Naive thymus-derived CD4-positive, alpha-beta T cell (primary cell): ENCODE data around the gene MMD. TPM values are rescaled to one million over a fixed set of nuclear protein-coding genes. Genes with fewer than 3 reads are reported as not detected.
A peak's percentile ranks its signal among the peaks of the same experiment; 100 is the strongest.

Experiments used
- ATAC-seq: fragments of 150-1000 bp; cut with Tn5 transposase; 2 replicates; pipeline ENCODE4 v1.10.0; 2021; ENCODE audit warnings: mild to moderate bottlenecking, moderate library complexity
- CTCF ChIA-PET: fragments of 350-600 bp; sonication (Branson Sonifier 250); formaldehyde crosslinking; loops from one replicate; lab custom pipeline; 2021; ENCODE audit warnings: antibody characterized with exemption; lab: Charles Lee
- POLR2A ChIA-PET: fragments of 350-600 bp; sonication (Branson Sonifier 250); formaldehyde crosslinking; loops from one replicate; lab custom pipeline; 2021; ENCODE audit warnings: antibody characterized with exemption, inconsistent platforms; lab: Charles Lee
- DNase-seq, 9 donors: peaks; one replicate each; pipeline versions ENCODE4 v3.0.0 to v3.0.0-alpha.2; 2020 to 2022; ENCODE audit warnings: mixed read lengths in 1 of 9
- H3K27ac ChIP-seq: one replicate; pipeline ENCODE4 v1.7.0; 2013; ENCODE audit warnings: mild to moderate bottlenecking, low read depth, low read length, moderate library complexity
- H3K27me3 ChIP-seq, 2 donors: one replicate each; pipeline ENCODE4 v1.7.0; 2013; ENCODE audit warnings: low read length in 2 of 2, mild to moderate bottlenecking in 2 of 2, moderate library complexity in 2 of 2; ENCODE audit not compliant: control insufficient read depth in 2 of 2, insufficient read depth in 2 of 2
- H3K36me3 ChIP-seq, 3 experiments: 1 replicate in 2 of 3; 2 replicates in 1 of 3; pipeline ENCODE4 v1.7.0; 2013; ENCODE audit warnings: low read length in 3 of 3, mild to moderate bottlenecking in 3 of 3, moderate library complexity in 1 of 3; ENCODE audit not compliant: insufficient read depth in 3 of 3, control insufficient read depth in 2 of 3
- H3K4me1 ChIP-seq, 2 donors: one replicate each; pipeline ENCODE4 v1.7.0; 2013; ENCODE audit warnings: low read length in 2 of 2, mild to moderate bottlenecking in 2 of 2, moderate library complexity in 1 of 2; ENCODE audit not compliant: control insufficient read depth in 2 of 2, insufficient read depth in 2 of 2
- H3K4me3 ChIP-seq: 2 replicates; pipeline ENCODE4 v1.7.0; 2013; ENCODE audit warnings: mild to moderate bottlenecking, low read length
- H3K9me3 ChIP-seq, 3 experiments: 1 replicate in 2 of 3; 2 replicates in 1 of 3; pipeline ENCODE4 v1.7.0; 2013; ENCODE audit warnings: low read length in 3 of 3; ENCODE audit not compliant: control insufficient read depth in 2 of 3
- H3K27ac Mint-ChIP-seq, 9 donors: one replicate each; pipeline ENCODE4 v1.8.0; 2020 to 2022; ENCODE audit warnings: mixed read lengths in 9 of 9, mild to moderate bottlenecking in 8 of 9, moderate library complexity in 5 of 9, inconsistent platforms in 2 of 9
- H3K27me3 Mint-ChIP-seq, 5 donors: one replicate each; pipeline ENCODE4 v1.8.0; 2021 to 2022; ENCODE audit warnings: mixed read lengths in 5 of 5, mild to moderate bottlenecking in 1 of 5
- H3K36me3 Mint-ChIP-seq, 5 donors: one replicate each; pipeline ENCODE4 v1.8.0; 2020 to 2022; ENCODE audit warnings: mixed read lengths in 5 of 5, mild to moderate bottlenecking in 3 of 5, inconsistent platforms in 1 of 5
- H3K4me1 Mint-ChIP-seq, 7 donors: one replicate each; pipeline ENCODE4 v1.8.0; 2020 to 2022; ENCODE audit warnings: mixed read lengths in 7 of 7, mild to moderate bottlenecking in 3 of 7, inconsistent platforms in 1 of 7
- H3K4me3 Mint-ChIP-seq, 10 donors: one replicate each; pipeline ENCODE4 v1.8.0; 2020 to 2022; ENCODE audit warnings: mild to moderate bottlenecking in 10 of 10, mixed read lengths in 10 of 10, moderate library complexity in 6 of 10, inconsistent platforms in 2 of 10
- H3K9me3 Mint-ChIP-seq, 11 donors: one replicate each; pipeline ENCODE4 v1.8.0; 2020 to 2022; ENCODE audit warnings: mixed read lengths in 11 of 11, mild to moderate bottlenecking in 4 of 11, inconsistent platforms in 1 of 11, moderate library complexity in 1 of 11
- intact Hi-C, 2 donors: fragments of 100-400 bp; cut with micrococcal nuclease; formaldehyde crosslinking; loops; one replicate each; pipeline ENCODE4 v1.15.1; 2023
- polyA plus RNA-seq, 2 donors: library from polyadenylated mRNA; unstranded; fragments of 300-500 nt; fragmentation: Illumina TruSeq; gene quantifications; one replicate each; pipeline ENCODE4 v1.2.3, GENCODE V29; 2021
- total RNA-seq, 6 experiments: library from RNA in 5 of 6; stranded (reverse) in 5 of 6; gene quantifications; 1 replicate in 5 of 6; 2 replicates in 1 of 6; pipeline ENCODE4 v1.2.3 and lab custom pipeline; 2021 to 2026

The MMD gene
- total and polyA plus RNA-seq, 7 experiments from 2014 or later: 5.2 to 35.3 (median 11.2) TPM

DNA sequence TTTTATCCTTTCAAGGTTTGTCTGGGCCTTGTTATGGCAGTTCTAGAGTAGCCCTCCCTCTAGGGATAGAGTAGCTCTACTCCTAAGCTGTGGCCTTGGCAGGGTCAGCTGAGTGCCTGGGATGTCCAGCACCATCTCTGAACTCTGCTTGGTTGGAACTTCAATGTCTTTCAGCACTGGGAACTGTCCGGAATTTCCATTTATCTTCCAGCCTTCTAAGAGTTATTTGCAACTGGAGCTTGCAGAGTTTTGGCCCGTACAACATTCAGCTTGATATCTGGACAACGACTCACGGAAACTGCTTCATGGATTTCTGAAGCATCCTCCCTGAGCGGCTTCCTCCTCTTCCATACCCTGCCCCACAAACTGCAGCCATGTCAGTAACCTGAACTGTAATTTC, 22.9 kb downstream of the MMD start:
- H3K27me3 ChIP-seq: no peaks in the 10 kb centered on the region
- ChIA-PET CTCF (interaction anchor here (0.6 kb wide), 1 partner anchor 46 kb away, joined by 3 read pairs; no protein-coding TSS in a partner anchor), POLR2A (no interaction called here)
- H3K27me3 Mint-ChIP-seq: no peaks in the 10 kb centered on the region
- no peaks in the 10 kb centered on the region for H3K9me3 Mint-ChIP-seq
- no peaks in the 10 kb centered on the region for H3K4me1 ChIP-seq
- DNase-seq (no peak), ATAC-seq (no peak)
- H3K27ac Mint-ChIP-seq: no peak overlapping the region
- peaks cover 0 to 5% (median 0%) of the 10 kb centered on the region in 7 donors for H3K4me1 Mint-ChIP-seq
- intact Hi-C loops: no loop called here
- peaks cover 0 to 15% (median 5%) of the 10 kb centered on the region in 3 experiments for H3K36me3 ChIP-seq
- H3K9me3 ChIP-seq: no peaks in the 10 kb centered on the region
- H3K4me3 ChIP-seq: no peak overlapping the region
- no peak overlapping the region for H3K4me3 Mint-ChIP-seq
- H3K27ac ChIP-seq: no peak overlapping the region
- H3K36me3 Mint-ChIP-seq: peaks cover 19 to 46% (median 35%) of the 10 kb centered on the region in 5 donors

DNA sequence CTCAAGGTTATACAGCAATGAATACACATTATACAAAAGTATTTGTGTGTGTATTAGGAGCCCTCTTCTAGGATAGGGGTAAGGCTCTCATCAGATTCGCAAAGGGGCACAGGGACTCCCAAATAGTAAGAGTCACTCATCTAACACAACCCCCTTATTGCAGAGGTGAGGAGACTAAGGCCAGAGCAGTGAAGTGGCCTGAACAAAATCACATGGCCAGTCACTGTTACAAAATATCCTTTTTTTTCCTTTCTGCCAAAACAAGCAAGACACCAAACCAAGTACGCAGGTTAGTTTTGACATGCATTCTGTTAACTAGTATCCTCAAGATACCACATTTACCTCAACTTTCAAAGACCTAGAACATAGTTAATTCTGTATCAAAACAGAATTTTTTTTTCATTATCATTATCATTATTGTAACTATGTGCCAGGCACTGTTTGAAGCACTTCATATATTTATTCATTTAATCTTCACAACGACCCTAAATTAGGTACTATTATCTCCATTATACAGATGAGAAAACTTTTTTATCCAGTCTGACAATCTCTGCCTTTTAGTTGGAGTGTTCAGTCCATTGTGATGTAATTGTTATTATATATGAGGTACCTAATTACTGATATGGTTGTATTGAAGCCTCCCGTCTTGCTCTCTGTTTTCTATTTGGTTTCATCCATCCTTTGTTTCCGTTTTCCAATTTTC, 25.7 kb downstream of the MMD start:
- Histone ChIP-seq H3K4me3 (no peak overlapping the region), H3K4me1 (no peaks in the 10 kb centered on the region), H3K9me3 (no peaks in the 10 kb centered on the region), H3K27ac (no peak overlapping the region), H3K36me3 (peaks cover 0 to 15% (median 5%) of the 10 kb centered on the region in 3 experiments), H3K27me3 (no peaks in the 10 kb centered on the region)
- H3K4me1 Mint-ChIP-seq: peaks cover 0 to 5% (median 0%) of the 10 kb centered on the region in 7 donors
- H3K4me3 Mint-ChIP-seq: no peak overlapping the region
- intact Hi-C loops: no loop called here
- H3K27me3 Mint-ChIP-seq: no peaks in the 10 kb centered on the region
- no peak for ATAC-seq
- peaks cover 16 to 40% (median 31%) of the 10 kb centered on the region in 5 donors for H3K36me3 Mint-ChIP-seq
- peaks cover 0 to 4% (median 0%) of the 10 kb centered on the region in 11 donors for H3K9me3 Mint-ChIP-seq
- CTCF ChIA-PET: no interaction called here
- DNase-seq: no peak
- H3K27ac Mint-ChIP-seq: peak overlapping the region in 1 of 9 donors; percentile 61
- POLR2A ChIA-PET: no interaction called here

DNA sequence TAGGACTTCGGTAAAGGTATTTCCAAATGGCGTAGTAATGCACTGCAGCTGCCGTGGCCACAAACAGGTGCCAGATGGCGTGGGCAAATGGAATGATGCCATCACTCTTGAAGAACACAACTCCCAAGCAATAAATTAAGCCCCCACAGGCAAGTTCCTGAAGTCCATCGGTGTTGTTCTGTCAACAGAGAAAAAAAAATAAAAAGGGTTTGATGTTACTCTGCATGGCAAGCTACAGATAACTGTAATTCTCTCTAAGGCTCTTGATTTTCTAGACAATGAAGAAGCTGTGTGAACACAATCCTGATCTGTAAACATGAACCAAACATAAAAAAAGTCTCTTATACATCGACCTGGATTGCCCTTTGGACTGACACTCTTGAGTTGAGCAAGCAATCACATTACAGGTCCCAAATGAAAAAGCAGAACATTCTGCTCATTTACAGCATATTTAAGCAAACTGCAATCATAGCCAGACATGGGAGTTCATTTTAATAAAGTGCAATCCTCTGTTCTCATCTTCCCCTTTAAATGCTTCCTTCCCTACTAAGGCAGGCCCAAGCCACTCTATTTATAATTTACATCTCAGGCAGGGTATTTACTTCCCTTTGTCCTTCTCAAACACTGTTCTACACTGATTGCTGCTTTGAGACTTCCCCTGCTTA, 27.1 kb downstream of the MMD start:
- CTCF ChIA-PET: no interaction called here
- ATAC-seq: peak; percentile 78
- no peak for DNase-seq
- POLR2A ChIA-PET: interaction anchor here (0.7 kb wide), 1 partner anchor 168 kb away, joined by 4 read pairs; no protein-coding TSS in a partner anchor
- Histone ChIP-seq H3K4me3 (no peak overlapping the region), H3K9me3 (no peaks in the 10 kb centered on the region), H3K27me3 (no peaks in the 10 kb centered on the region), H3K4me1 (no peaks in the 10 kb centered on the region), H3K36me3 (peaks cover 0 to 10% (median 5%) of the 10 kb centered on the region in 3 experiments), H3K27ac (no peak overlapping the region)
- peaks cover 14 to 34% (median 26%) of the 10 kb centered on the region in 5 donors for H3K36me3 Mint-ChIP-seq
- H3K27ac Mint-ChIP-seq: peak overlapping the region in 8 of 9 donors; percentile 2 to 51 (median 20)
- H3K9me3 Mint-ChIP-seq: peaks cover 0 to 4% (median 0%) of the 10 kb centered on the region in 11 donors
- H3K4me3 Mint-ChIP-seq: no peak overlapping the region
- intact Hi-C loops: no loop called here
- peaks cover 0 to 5% (median 0%) of the 10 kb centered on the region in 7 donors for H3K4me1 Mint-ChIP-seq
- H3K27me3 Mint-ChIP-seq: no peaks in the 10 kb centered on the region

DNA sequence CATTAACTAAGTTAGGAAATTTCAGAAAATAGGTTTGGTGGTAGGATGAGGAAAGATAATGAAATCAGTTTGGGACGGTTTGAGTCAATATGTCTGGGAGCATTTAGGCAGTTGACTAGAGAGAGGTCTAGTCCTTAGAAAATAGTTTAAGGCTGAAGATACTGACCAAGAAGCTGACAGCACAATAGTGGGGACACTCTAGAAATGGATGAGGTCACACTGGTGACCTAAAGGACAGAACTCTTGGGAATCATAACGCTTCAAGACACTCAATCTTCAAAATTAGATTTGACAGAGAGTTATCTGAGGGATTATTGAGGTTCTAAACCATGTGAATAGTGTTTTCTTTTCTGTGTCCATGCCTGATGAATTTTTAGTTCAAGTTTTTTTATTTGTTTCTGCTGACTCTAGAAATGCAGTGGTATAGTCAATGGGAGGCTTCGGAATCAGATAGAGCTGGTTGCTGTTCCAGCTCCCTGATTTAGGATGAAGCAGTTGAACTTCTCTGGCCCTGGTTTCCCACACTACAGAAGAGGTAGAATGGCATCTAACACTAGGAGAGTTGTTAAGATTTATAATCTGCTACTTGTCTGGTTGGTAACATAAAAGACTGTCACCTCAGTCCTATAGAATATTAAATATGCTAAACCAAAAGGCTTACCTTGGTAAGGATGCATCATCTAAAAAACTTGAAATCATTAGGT, 29.7 kb downstream of the MMD start:
- Mint-ChIP-seq H3K9me3 (peaks cover 0 to 4% (median 0%) of the 10 kb centered on the region in 11 donors), H3K27ac (peak overlapping the region in 3 of 9 donors; percentile 19 to 50 (median 47)), H3K27me3 (no peaks in the 10 kb centered on the region), H3K36me3 (peaks cover 0 to 16% (median 8%) of the 10 kb centered on the region in 5 donors), H3K4me3 (no peak overlapping the region), H3K4me1 (peaks cover 0 to 5% (median 0%) of the 10 kb centered on the region in 7 donors)
- no peaks in the 10 kb centered on the region for H3K27me3 ChIP-seq
- no peaks in the 10 kb centered on the region for H3K4me1 ChIP-seq
- no peaks in the 10 kb centered on the region for H3K9me3 ChIP-seq
- no peak overlapping the region for H3K4me3 ChIP-seq
- H3K27ac ChIP-seq: no peak overlapping the region
- no peak for DNase-seq
- POLR2A ChIA-PET: no interaction called here
- intact Hi-C loops: no loop called here
- no peaks in the 10 kb centered on the region for H3K36me3 ChIP-seq
- CTCF ChIA-PET: no interaction called here
- no peak for ATAC-seq

DNA sequence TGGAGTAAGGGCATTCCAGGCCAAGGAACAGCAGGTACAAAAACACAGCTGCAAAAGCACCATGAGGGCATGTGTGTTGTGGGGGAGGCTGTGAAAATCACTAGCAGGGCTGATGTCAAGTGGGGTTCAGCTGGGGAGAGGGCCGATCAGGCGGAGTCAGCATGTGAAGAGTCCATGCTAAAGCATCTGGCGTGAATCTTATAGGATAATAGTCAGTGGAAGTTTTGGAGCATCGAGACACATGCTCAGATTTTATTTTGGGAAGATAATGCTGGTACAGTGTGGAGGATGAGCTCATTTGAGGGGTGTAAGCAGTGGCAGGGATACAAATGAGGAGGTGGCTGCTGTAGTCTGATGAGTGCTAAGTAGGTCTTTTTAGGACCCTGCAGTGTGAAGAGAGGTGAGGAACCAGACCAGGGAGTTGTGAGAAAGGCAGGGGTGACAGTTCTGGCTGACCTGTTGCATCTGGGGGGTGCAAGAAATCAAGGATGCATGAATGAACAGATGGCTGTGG, 30.3 kb downstream of the MMD start:
- intact Hi-C loops: no loop called here
- Mint-ChIP-seq H3K36me3 (peaks cover 0 to 14% (median 7%) of the 10 kb centered on the region in 5 donors), H3K27me3 (peaks cover 0 to 4% (median 0%) of the 10 kb centered on the region in 5 donors), H3K27ac (peak overlapping the region in 3 of 9 donors; percentile 19 to 77 (median 32)), H3K4me3 (no peak overlapping the region), H3K9me3 (peaks cover 0 to 4% (median 0%) of the 10 kb centered on the region in 11 donors), H3K4me1 (peaks cover 0 to 5% (median 0%) of the 10 kb centered on the region in 7 donors)
- H3K4me3 ChIP-seq: no peak overlapping the region
- no peak overlapping the region for H3K27ac ChIP-seq
- no peak for DNase-seq
- ATAC-seq: no peak
- CTCF ChIA-PET: no interaction called here
- H3K4me1 ChIP-seq: no peaks in the 10 kb centered on the region
- H3K9me3 ChIP-seq: no peaks in the 10 kb centered on the region
- H3K27me3 ChIP-seq: no peaks in the 10 kb centered on the region
- POLR2A ChIA-PET: no interaction called here
- H3K36me3 ChIP-seq: no peaks in the 10 kb centered on the region

DNA sequence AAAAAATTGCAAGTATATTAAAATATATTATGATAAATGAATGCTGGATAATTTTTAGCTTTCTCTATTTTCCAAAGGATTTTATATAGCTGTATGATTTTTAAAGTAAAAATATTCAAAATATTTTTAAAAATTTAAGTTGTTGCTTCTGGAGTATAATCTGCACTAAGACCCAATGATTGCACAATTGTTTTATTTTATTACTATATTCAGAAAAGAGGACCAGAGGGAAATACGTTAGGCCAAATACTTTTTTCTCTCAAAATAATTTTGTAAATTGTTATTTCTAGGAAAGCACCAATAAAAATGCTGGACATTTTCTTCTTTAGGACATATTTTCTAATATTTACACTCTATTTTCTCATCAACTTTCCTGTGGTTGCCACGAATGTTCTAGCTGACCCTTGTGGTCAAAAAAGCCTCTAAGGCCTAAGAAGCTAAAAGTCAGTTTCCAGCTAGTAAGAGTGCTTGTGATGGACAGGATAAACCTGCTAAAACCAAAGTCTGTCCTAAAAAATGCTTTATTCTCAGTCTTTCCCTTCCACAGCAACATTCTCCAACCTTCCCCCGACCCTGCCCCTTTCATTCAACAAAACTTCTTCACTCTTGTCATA, 31.2 kb downstream of the MMD start:
- Histone ChIP-seq H3K4me3 (no peak overlapping the region), H3K9me3 (no peaks in the 10 kb centered on the region), H3K27ac (no peak overlapping the region), H3K4me1 (no peaks in the 10 kb centered on the region), H3K27me3 (no peaks in the 10 kb centered on the region), H3K36me3 (no peaks in the 10 kb centered on the region)
- no peak for ATAC-seq
- Mint-ChIP-seq H3K4me1 (peaks cover 0 to 5% (median 0%) of the 10 kb centered on the region in 7 donors), H3K9me3 (peaks cover 0 to 4% (median 0%) of the 10 kb centered on the region in 11 donors), H3K27ac (no peak overlapping the region), H3K36me3 (peaks cover 0 to 13% (median 7%) of the 10 kb centered on the region in 5 donors), H3K4me3 (no peak overlapping the region), H3K27me3 (peaks cover 0 to 4% (median 0%) of the 10 kb centered on the region in 5 donors)
- DNase-seq: no peak
- CTCF ChIA-PET: interaction anchor here (0.5 kb wide), 1 partner anchor 202 kb away, joined by 3 read pairs; no protein-coding TSS in a partner anchor
- intact Hi-C loops: no loop called here
- POLR2A ChIA-PET: no interaction called here
